Vagina (tissue), 2 donors: ENCODE results near the gene FAM98A.

Experiments
- CTCF ChIP-seq, 3 experiments: fragments of 450-650 bp in 2 of 3; fragments of 200-600 bp in 1 of 3; sonication (generic) in 1 of 3; IDR thresholded peaks; one replicate each; pipeline ENCODE4 v1.5.1; 2017 to 2019; ENCODE audit warnings: antibody characterized with exemption in 3 of 3, mild to moderate bottlenecking in 2 of 3, moderate library complexity in 2 of 3
- POLR2A ChIP-seq, 2 donors: fragments of 450-650 bp; IDR thresholded peaks; one replicate each; pipeline ENCODE4 v1.6.1; 2017; ENCODE audit warnings: antibody characterized with exemption in 2 of 2, mild to moderate bottlenecking in 2 of 2, moderate library complexity in 2 of 2
- POLR2AphosphoS5 ChIP-seq, 2 donors: sonication (generic); formaldehyde crosslinking; IDR thresholded peaks; one replicate each; pipeline ENCODE4 v1.9.0; 2017; ENCODE audit warnings: antibody characterized with exemption in 2 of 2, mild to moderate bottlenecking in 2 of 2, low read depth in 1 of 2; ENCODE audit not compliant: insufficient read depth in 1 of 2

GRCh38 chr2:33577668-33578067 lies 21.4 kb downstream of the FAM98A start:
- TF ChIP-seq CTCF (IDR thresholded peaks at IDR 0.05) (no peak), POLR2AphosphoS5 (IDR thresholded peaks at IDR 0.05; ENCODE audit: insufficient read depth in 1 of 2, low read depth in 1 of 2) (no peak), POLR2A (IDR thresholded peaks at IDR 0.05) (no peak)
